ELF-1 (cell line): ENCODE data around the gene MPZL3.

Experiments
- DNase-seq: peaks from one replicate; pipeline ENCODE4 v3.0.0-alpha.2; 2016; ENCODE audit warnings: low read depth, low spot score

MPZL3 gene

GRCh38 chr11:118251858-118252652 is at the start of gene MPZL3:
Gene MPZL3, minus strand, starts transcription at chr11:118252365. Its CDS starts 71 bp downstream, at chr11:118252294.
- DNase-seq: peak; percentile 90

- peak; percentile 41 for DNase-seq
Measured at GRCh38 chr11:118301600-118302195, 49.5 kb upstream of the MPZL3 start.

GRCh38 chr11:118295815-118296454 is 43.8 kb upstream of the MPZL3 start:
- peak; percentile 14 for DNase-seq

- DNase-seq: no peak
Measured at GRCh38 chr11:118295199-118295598, 43.0 kb upstream of the MPZL3 start.

GRCh38 chr11:118294053-118294452 is 41.9 kb upstream of the MPZL3 start:
- no peak for DNase-seq

GRCh38 chr11:118291477-118292135 is 39.4 kb upstream of the MPZL3 start:
- no peak for DNase-seq

- DNase-seq: peak; percentile 34
Measured at GRCh38 chr11:118290923-118291322, 38.8 kb upstream of the MPZL3 start.

GRCh38 chr11:118289401-118289800 is 37.2 kb upstream of the MPZL3 start:
- no peak for DNase-seq

GRCh38 chr11:118287006-118287405 is 34.8 kb upstream of the MPZL3 start:
- DNase-seq: no peak

- no peak for DNase-seq
Measured at GRCh38 chr11:118286545-118286944, 34.4 kb upstream of the MPZL3 start.

- no peak for DNase-seq
Measured at GRCh38 chr11:118283756-118284350, 31.7 kb upstream of the MPZL3 start.

GRCh38 chr11:118283037-118283636 is 31.0 kb upstream of the MPZL3 start:
- DNase-seq: no peak

- no peak for DNase-seq
Measured at GRCh38 chr11:118282606-118283005, 30.4 kb upstream of the MPZL3 start.

GRCh38 chr11:118281284-118281683 is 29.1 kb upstream of the MPZL3 start:
- DNase-seq: no peak

GRCh38 chr11:118277312-118277711 is 25.1 kb upstream of the MPZL3 start:
- no peak for DNase-seq

- DNase-seq: no peak
Measured at GRCh38 chr11:118276422-118276821, 24.3 kb upstream of the MPZL3 start.

GRCh38 chr11:118275176-118275575 is 23.0 kb upstream of the MPZL3 start:
- no peak for DNase-seq

- DNase-seq: no peak
Measured at GRCh38 chr11:118274186-118274585, 22.0 kb upstream of the MPZL3 start.

GRCh38 chr11:118272001-118272400 is 19.8 kb upstream of the MPZL3 start:
- DNase-seq: no peak

- DNase-seq: no peak
Measured at GRCh38 chr11:118267486-118267885, 15.3 kb upstream of the MPZL3 start.

GRCh38 chr11:118265954-118266353 is 13.8 kb upstream of the MPZL3 start:
- DNase-seq: no peak
